Neuron (in vitro differentiated cells): ENCODE measurements around the gene GLI2.
A peak's percentile ranks its signal among the peaks of the same experiment; 100 is the strongest.

ENCODE experiments used
- H2AFZ ChIP-seq: one replicate; pipeline ENCODE4 v1.6.1; 2013; ENCODE audit warnings: low read depth, mild to moderate bottlenecking, inconsistent platforms, low read length, moderate library complexity
- H3K27me3 ChIP-seq: one replicate; pipeline ENCODE4 v1.6.1; 2013; ENCODE audit warnings: low read length; ENCODE audit not compliant: insufficient read depth
- H3K36me3 ChIP-seq: one replicate; pipeline ENCODE4 v1.6.1; 2013; ENCODE audit warnings: low read length; ENCODE audit not compliant: insufficient read depth
- H3K4me1 ChIP-seq: one replicate; pipeline ENCODE4 v1.6.1; 2013; ENCODE audit warnings: low read length; ENCODE audit not compliant: insufficient read depth
- H3K4me3 ChIP-seq: 2 replicates; pipeline ENCODE4 v1.5.1; 2013; ENCODE audit warnings: mild to moderate bottlenecking, low read length, moderate library complexity
- H3K9me3 ChIP-seq: one replicate; pipeline ENCODE4 v1.6.1; 2013; ENCODE audit warnings: low read length

The GLI2 gene

DNA sequence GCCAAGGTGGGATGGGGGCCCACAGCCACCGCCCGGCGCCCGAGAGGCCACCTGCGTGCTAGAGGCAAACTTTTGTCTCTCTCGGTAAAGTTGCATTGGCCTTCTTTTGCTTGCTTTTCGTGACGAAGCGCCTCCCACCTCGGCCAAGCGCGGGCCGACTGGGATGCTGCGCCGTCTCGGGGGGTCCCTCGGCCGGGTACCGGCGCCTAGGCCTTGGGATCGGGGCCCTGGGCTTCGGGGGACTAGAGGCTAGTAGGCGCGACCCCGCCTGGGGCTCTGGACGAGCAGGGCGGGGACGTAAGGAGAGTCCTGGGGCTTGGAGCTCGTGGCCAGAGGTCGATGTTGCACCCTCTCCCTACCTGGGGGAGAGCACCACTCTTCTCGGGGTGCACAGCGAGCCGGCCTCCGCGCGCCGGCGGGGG is 545 bp downstream of the GLI2 start:
- H3K4me3 ChIP-seq = peak overlapping the region; percentile 96
- peaks cover 41% of the 10 kb centered on the region for H3K4me1 ChIP-seq
- H2AFZ ChIP-seq = peak overlapping the region; percentile 14
- H3K9me3 ChIP-seq = no peaks in the 10 kb centered on the region
- peaks cover 15% of the 10 kb centered on the region for H3K36me3 ChIP-seq
- no peaks in the 10 kb centered on the region for H3K27me3 ChIP-seq

DNA sequence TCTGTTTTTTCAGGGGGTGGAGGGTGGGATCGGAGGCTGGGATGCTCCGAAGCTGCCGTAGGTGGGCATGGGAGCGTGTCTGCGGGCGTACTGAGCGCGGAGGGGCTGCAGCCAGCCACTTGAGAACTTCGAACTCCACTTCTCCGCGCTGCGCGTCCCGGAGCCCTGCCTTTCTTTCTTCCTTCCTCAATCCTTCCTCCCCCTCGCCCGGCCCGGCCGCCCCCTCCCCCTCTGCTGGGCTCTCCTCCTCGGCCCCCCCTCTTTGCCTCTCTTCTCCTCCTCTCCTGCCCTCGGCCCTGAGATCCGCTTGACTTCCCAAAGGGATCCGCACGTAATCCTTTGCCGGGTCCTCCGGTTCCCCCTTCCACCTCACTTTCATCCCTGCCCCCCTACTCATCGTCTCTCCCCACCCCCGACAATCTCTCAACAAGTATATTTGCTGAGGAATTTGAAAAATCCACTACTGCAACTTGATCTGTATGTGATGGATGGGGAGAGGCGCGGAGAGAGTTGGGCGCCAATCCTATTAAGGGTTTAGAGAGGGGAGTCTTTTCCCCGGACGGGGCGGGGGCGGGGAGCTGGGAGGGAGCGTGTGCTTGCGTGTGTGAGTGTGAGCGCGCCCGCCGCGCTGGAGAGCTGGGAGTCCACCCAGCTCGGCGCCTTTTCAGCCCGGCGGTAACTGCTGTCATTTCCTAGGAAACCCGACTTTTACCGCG is 1.1 kb downstream of the GLI2 start:
- Histone ChIP-seq H3K27me3 (no peaks in the 10 kb centered on the region), H3K9me3 (no peaks in the 10 kb centered on the region), H3K36me3 (peaks cover 12% of the 10 kb centered on the region), H3K4me1 (peaks cover 43% of the 10 kb centered on the region), H2AFZ (no peak overlapping the region), H3K4me3 (peak overlapping the region; percentile 96)

DNA sequence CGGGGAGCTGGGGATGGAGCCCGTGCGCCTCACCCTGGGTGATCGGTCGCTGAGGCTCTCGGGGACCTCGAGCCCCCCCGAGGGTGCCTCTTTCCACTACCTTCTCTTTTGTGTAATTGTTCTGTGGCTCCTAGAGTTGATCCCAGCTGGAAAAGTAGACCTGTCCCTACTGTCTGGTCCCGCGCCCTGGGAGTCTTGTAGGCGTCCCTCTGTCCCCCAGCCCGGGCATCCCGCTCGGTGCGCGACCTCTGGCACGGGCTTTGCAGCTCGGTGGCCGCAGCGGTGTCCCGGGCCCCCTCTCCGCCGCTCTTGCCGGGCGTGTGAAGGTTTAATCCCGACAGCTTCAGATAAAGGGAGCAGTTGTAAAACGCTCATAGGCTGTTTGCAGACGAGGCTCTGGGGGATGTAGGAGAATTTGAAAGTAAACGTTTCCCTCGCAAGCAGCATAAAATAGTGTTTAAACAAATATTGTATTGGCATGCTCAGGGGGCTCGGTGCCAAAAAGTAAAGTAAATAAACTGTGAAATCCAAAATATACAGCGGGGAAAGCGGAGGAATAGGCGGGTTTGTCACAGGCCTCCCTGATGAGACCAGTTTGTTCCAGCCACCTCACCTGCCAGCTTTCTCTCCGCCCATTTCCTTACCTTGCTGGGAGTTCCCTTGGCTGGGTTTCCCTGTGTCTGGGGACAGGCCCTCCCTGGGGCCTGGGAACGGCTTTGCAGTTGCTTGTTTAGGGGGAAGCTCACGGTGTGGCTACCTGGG is 1.9 kb downstream of the GLI2 start:
- Histone ChIP-seq H2AFZ (no peak overlapping the region), H3K36me3 (peaks cover 8% of the 10 kb centered on the region), H3K27me3 (no peaks in the 10 kb centered on the region), H3K4me3 (peak overlapping the region; percentile 96), H3K9me3 (no peaks in the 10 kb centered on the region), H3K4me1 (peaks cover 43% of the 10 kb centered on the region)

GRCh38 chr2:120738117-120738516 is 2.4 kb downstream of the GLI2 start:
- Histone ChIP-seq H3K4me1 (peaks cover 48% of the 10 kb centered on the region), H3K9me3 (no peaks in the 10 kb centered on the region), H2AFZ (no peak overlapping the region), H3K27me3 (no peaks in the 10 kb centered on the region), H3K36me3 (peaks cover 3% of the 10 kb centered on the region), H3K4me3 (peak overlapping the region; percentile 96)

- H3K4me3 ChIP-seq = peak overlapping the region; percentile 96
- peaks cover 56% of the 10 kb centered on the region for H3K4me1 ChIP-seq
- H3K27me3 ChIP-seq = no peaks in the 10 kb centered on the region
- no peak overlapping the region for H2AFZ ChIP-seq
- no peaks in the 10 kb centered on the region for H3K9me3 ChIP-seq
- H3K36me3 ChIP-seq = no peaks in the 10 kb centered on the region
Observed at GRCh38 chr2:120738786-120739437, 3.2 kb downstream of the GLI2 start.

DNA sequence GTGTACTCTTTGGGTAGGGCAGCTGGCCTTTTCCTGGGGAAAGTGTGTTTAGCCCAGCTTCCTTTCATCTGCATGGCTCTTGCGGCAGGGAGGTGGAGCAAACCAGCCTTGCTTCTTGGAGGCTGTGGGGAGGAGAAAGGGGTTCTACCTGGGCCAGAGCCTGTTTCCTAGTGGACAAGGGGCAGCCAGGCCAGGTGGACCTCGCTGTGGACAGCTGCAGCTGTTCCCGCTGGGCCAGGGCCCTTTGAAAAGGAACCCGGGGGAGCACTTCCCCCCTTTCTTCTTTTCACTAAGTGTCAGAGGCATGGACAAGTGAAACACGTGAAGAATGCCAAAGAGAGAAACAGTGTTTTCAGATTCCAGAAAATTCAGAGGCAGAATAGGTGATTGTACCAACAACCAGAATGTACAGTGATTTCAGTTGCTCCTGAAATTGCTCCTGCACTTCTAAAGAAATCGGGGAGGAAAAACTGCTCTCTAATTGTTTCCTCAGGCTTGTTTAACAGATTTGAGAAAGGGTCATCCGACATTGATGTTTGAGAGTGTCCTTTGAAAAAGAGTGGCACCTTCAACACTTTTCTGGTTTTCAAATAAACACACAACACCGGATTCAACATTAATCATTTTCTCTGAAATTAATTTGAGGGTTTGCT is 3.9 kb downstream of the GLI2 start:
- H3K4me1 ChIP-seq = peaks cover 61% of the 10 kb centered on the region
- no peaks in the 10 kb centered on the region for H3K9me3 ChIP-seq
- H3K4me3 ChIP-seq = peak overlapping the region; percentile 96

DNA sequence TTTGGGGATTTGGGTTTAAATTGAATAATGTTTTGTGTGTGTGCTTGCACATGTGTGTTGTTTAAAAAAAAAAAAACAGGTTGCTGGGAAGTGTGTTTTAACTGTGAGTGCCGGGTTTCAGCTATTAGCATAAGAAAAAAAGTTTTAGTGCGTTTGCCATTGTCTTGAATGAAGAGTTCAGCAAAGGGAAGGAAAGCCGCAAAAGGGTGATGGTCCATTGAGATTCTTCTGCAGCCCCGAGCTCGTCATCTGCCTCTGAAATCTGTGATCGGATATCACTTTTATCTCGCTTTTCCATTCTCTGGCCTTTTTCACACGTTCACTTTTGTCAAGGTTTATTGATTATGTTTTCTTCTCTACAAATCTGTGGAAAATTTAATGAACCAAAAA is 4.7 kb downstream of the GLI2 start:
- H3K4me3 ChIP-seq = peak overlapping the region; percentile 96
- no peaks in the 10 kb centered on the region for H3K9me3 ChIP-seq
- no peak overlapping the region for H2AFZ ChIP-seq
- no peaks in the 10 kb centered on the region for H3K27me3 ChIP-seq
- peaks cover 60% of the 10 kb centered on the region for H3K4me1 ChIP-seq
- H3K36me3 ChIP-seq = no peaks in the 10 kb centered on the region

More for the DNA sequence above, 3.9 kb downstream of the GLI2 start:
- Histone ChIP-seq H3K36me3 (no peaks in the 10 kb centered on the region), H3K27me3 (no peaks in the 10 kb centered on the region), H2AFZ (no peak overlapping the region)

DNA sequence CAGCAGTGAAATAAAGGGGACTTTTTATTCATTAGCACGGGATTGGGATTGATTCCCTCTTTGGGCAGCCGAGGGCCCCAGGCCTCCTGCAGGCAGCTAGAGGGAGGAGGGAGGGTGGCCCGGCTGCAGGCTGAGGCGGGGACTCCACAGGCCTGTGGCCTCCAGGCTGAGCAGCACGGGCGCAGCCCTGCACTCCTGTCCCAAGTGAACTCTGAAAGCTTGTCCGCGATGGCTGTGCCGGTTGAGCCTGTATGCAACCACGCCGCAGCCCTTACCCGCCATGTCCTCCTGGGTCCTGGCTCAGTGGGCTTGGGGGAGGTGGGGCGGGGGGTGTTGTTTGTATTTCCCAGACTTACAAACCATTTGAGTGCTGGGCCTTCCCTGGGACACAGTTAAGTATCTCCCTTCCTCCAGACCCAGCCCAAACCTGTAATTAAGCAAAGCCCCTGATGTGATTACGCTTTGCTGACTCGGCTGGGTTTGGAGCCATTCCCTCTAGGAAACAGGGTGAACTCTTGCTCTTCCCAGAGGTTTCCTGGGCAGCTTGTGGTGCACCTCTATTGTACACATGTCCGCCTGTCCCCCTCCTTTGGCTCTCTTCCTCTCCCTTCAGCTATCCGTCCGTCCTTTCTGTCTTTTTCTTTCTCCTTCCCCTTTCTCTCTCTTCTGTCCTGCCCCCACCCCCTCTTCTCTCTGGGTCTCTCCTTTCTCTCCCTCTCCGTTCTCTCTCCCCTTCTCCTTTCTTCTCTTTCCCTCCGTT is 5.3 kb downstream of the GLI2 start:
- Histone ChIP-seq H3K27me3 (no peaks in the 10 kb centered on the region), H3K36me3 (no peaks in the 10 kb centered on the region), H2AFZ (no peak overlapping the region), H3K9me3 (no peaks in the 10 kb centered on the region), H3K4me1 (peaks cover 60% of the 10 kb centered on the region), H3K4me3 (peak overlapping the region; percentile 96)

GRCh38 chr2:120741571-120742561 is 6.2 kb downstream of the GLI2 start:
- no peak overlapping the region for H2AFZ ChIP-seq
- H3K27me3 ChIP-seq = no peaks in the 10 kb centered on the region
- H3K9me3 ChIP-seq = no peaks in the 10 kb centered on the region
- H3K4me1 ChIP-seq = peaks cover 60% of the 10 kb centered on the region
- peak overlapping the region; percentile 96 for H3K4me3 ChIP-seq
- no peaks in the 10 kb centered on the region for H3K36me3 ChIP-seq

GRCh38 chr2:120743657-120744056 is 8.0 kb downstream of the GLI2 start:
- no peaks in the 10 kb centered on the region for H3K9me3 ChIP-seq
- H3K36me3 ChIP-seq = no peaks in the 10 kb centered on the region
- H3K4me3 ChIP-seq = no peak overlapping the region
- H2AFZ ChIP-seq = no peak overlapping the region
- H3K27me3 ChIP-seq = no peaks in the 10 kb centered on the region
- peaks cover 52% of the 10 kb centered on the region for H3K4me1 ChIP-seq

GRCh38 chr2:120744817-120745216 is 9.1 kb downstream of the GLI2 start:
- Histone ChIP-seq H3K27me3 (no peaks in the 10 kb centered on the region), H3K9me3 (no peaks in the 10 kb centered on the region), H3K4me3 (no peak overlapping the region), H3K36me3 (no peaks in the 10 kb centered on the region), H3K4me1 (peaks cover 52% of the 10 kb centered on the region), H2AFZ (no peak overlapping the region)
